IMR-90 (cell line): Measurements from ENCODE around the gene PRM2. TPM values are rescaled to one million over a fixed set of nuclear protein-coding genes. Genes with fewer than 3 reads are reported as not detected.

Experiments used
- ATAC-seq: fragments of 200-7000 bp; cut with Tn5 transposase; 2 replicates; pipeline ENCODE4 v1.9.1; 2020; ENCODE audit warnings: low read depth, mild to moderate bottlenecking, moderate library complexity
- BruUV-seq: library from RNA; stranded (reverse); fragments of 400-500 nt; replicated peaks from 2 replicates; lab custom pipeline; 2021; lab: Mats Ljungman, UMichigan
- CTCF ChIA-PET: fragments of 300-600 bp; formaldehyde crosslinking; extraction: SDS; loops from one replicate; lab custom pipeline; 2021; ENCODE audit warnings: antibody characterized with exemption; lab: Yijun Ruan, JAX
- POLR2A ChIA-PET: fragments of 300-600 bp; sonication (Branson Sonifier 250); formaldehyde crosslinking; loops from one replicate; lab custom pipeline; 2022; ENCODE audit warnings: antibody characterized with exemption; ENCODE audit not compliant: unreplicated experiment; lab: Charles Lee
- DNase-seq: peaks from one replicate; pipeline ENCODE4 v3.0.0; 2013
- H2AFZ ChIP-seq: replicated peaks from 2 replicates; pipeline ENCODE3; 2013; ENCODE audit warnings: low read length, mild to moderate bottlenecking; ENCODE audit not compliant: poor library complexity
- H2AK5ac ChIP-seq: 2 replicates; pipeline ENCODE4 v1.6.1; 2013; ENCODE audit warnings: low read depth, low read length, inconsistent platforms
- H2AK9ac ChIP-seq: replicated peaks from 2 replicates; pipeline ENCODE3; 2013; ENCODE audit warnings: mild to moderate bottlenecking, low read depth, low read length, moderate library complexity; ENCODE audit not compliant: poor library complexity
- H2BK120ac ChIP-seq: 2 replicates; pipeline ENCODE4 v1.6.1; 2013; ENCODE audit warnings: low read depth, low read length, inconsistent platforms
- H2BK15ac ChIP-seq: 3 replicates; pipeline ENCODE4 v1.6.1; 2013; ENCODE audit warnings: low read depth, low read length, inconsistent platforms
- H2BK20ac ChIP-seq: 2 replicates; pipeline ENCODE4 v1.6.1; 2013; ENCODE audit warnings: low read depth, mild to moderate bottlenecking, inconsistent platforms, low read length, moderate library complexity
- H2BK5ac ChIP-seq: 2 replicates; pipeline ENCODE4 v1.6.1; 2013; ENCODE audit warnings: mild to moderate bottlenecking, low read depth, low read length, inconsistent platforms; ENCODE audit not compliant: poor library complexity, severe bottlenecking
- H3K14ac ChIP-seq: replicated peaks from 2 replicates; pipeline ENCODE4 v1.6.1; 2013; ENCODE audit warnings: low read depth, low read length, inconsistent platforms
- H3K18ac ChIP-seq: 2 replicates; pipeline ENCODE4 v1.6.1; 2013; ENCODE audit warnings: low read depth, low read length, control low read depth
- H3K23ac ChIP-seq: 2 replicates; pipeline ENCODE4 v1.6.1; 2013; ENCODE audit warnings: low read depth, low read length, inconsistent platforms
- H3K27ac ChIP-seq: 2 replicates; pipeline ENCODE4 v1.5.1; 2013; ENCODE audit warnings: mild to moderate bottlenecking, control low read depth, low read length; ENCODE audit not compliant: insufficient read depth
- H3K27me3 ChIP-seq: 2 replicates; pipeline ENCODE4 v1.6.1; 2013; ENCODE audit warnings: low read length; ENCODE audit not compliant: control insufficient read depth, insufficient read depth
- H3K36me3 ChIP-seq: 2 replicates; pipeline ENCODE4 v1.6.1; 2013; ENCODE audit warnings: low read length, mixed read lengths; ENCODE audit not compliant: control insufficient read depth, insufficient read depth
- H3K4ac ChIP-seq: 2 replicates; pipeline ENCODE4 v1.6.1; 2013; ENCODE audit warnings: low read depth, low read length, inconsistent platforms
- H3K4me1 ChIP-seq: 2 replicates; pipeline ENCODE4 v1.6.1; 2013; ENCODE audit warnings: low read length, mixed read lengths; ENCODE audit not compliant: control insufficient read depth, insufficient read depth
- H3K4me2 ChIP-seq: 2 replicates; pipeline ENCODE4 v1.6.1; 2013; ENCODE audit warnings: low read depth, mild to moderate bottlenecking, control low read depth, low read length, moderate library complexity
- H3K4me3 ChIP-seq: 2 replicates; pipeline ENCODE4 v1.5.1; 2013; ENCODE audit warnings: low read depth, mild to moderate bottlenecking, control low read depth, low read length, moderate library complexity; ENCODE audit not compliant: insufficient read depth
- H3K56ac ChIP-seq: 2 replicates; pipeline ENCODE4 v1.6.1; 2013; ENCODE audit warnings: low read length, inconsistent platforms; ENCODE audit not compliant: insufficient read depth; ENCODE audit errors: extremely low read depth
- H3K79me1 ChIP-seq, 2 experiments: 2 replicates each; pipeline ENCODE4 v1.6.1; 2013; ENCODE audit warnings: low read length in 2 of 2, inconsistent platforms in 1 of 2, low read depth in 1 of 2
- H3K9ac ChIP-seq: 2 replicates; pipeline ENCODE4 v1.6.1; 2013; ENCODE audit warnings: low read depth, low read length, control low read depth
- H3K9me1 ChIP-seq: 2 replicates; pipeline ENCODE4 v1.6.1; 2013; ENCODE audit warnings: low read length, inconsistent platforms; ENCODE audit not compliant: insufficient read depth
- H3K9me3 ChIP-seq: 2 replicates; pipeline ENCODE4 v1.6.1; 2013; ENCODE audit warnings: low read length; ENCODE audit not compliant: control insufficient read depth, insufficient read depth
- H4K20me1 ChIP-seq: 2 replicates; pipeline ENCODE4 v1.6.1; 2013; ENCODE audit warnings: low read length, inconsistent platforms; ENCODE audit not compliant: insufficient read depth
- H4K5ac ChIP-seq: 2 replicates; pipeline ENCODE4 v1.6.1; 2013; ENCODE audit warnings: mild to moderate bottlenecking, low read depth, low read length, control low read depth
- H4K8ac ChIP-seq, 2 experiments: 2 replicates each; pipeline ENCODE4 v1.6.1; 2013; ENCODE audit warnings: low read depth in 2 of 2, low read length in 2 of 2, control low read depth in 1 of 2, inconsistent platforms in 1 of 2
- H4K91ac ChIP-seq: 2 replicates; pipeline ENCODE4 v1.6.1; 2013; ENCODE audit warnings: low read depth, low read length, inconsistent platforms; ENCODE audit not compliant: insufficient read depth
- BHLHE40 ChIP-seq: fragments of 150-350 bp; IDR thresholded peaks from 2 replicates; pipeline ENCODE4 v1.6.1; 2016; ENCODE audit warnings: mild to moderate bottlenecking, low read depth, low read length
- CEBPB ChIP-seq: IDR thresholded peaks from 2 replicates; pipeline ENCODE4 v1.6.1; 2012; ENCODE audit warnings: low read depth, low read length, improper control_type of control experiment
- CHD1 ChIP-seq: IDR thresholded peaks from 2 replicates; pipeline ENCODE4 v1.6.1; 2012; ENCODE audit warnings: low read depth, low read length, improper control_type of control experiment
- FOS ChIP-seq: fragments of 150-350 bp; IDR thresholded peaks from 2 replicates; pipeline ENCODE4 v1.6.1; 2016; ENCODE audit warnings: low read depth, low read length
- MAZ ChIP-seq: IDR thresholded peaks from 2 replicates; pipeline ENCODE4 v1.6.1; 2012; ENCODE audit warnings: low read depth, mild to moderate bottlenecking, low read length, improper control_type of control experiment, moderate library complexity, borderline replicate concordance
- MXI1 ChIP-seq: IDR thresholded peaks from 2 replicates; pipeline ENCODE4 v1.6.1; 2012; ENCODE audit warnings: low read depth, mild to moderate bottlenecking, low read length, moderate library complexity, borderline replicate concordance
- POLR2A ChIP-seq: IDR thresholded peaks from 2 replicates; pipeline ENCODE4 v1.6.1; 2012; ENCODE audit warnings: mild to moderate bottlenecking, low read depth, low read length
- RAD21 ChIP-seq: IDR thresholded peaks from 2 replicates; pipeline ENCODE4 v1.6.1; 2012; ENCODE audit warnings: low read length, improper control_type of control experiment
- RCOR1 ChIP-seq: IDR thresholded peaks from 2 replicates; pipeline ENCODE4 v1.6.1; 2012; ENCODE audit warnings: mild to moderate bottlenecking, low read length, improper control_type of control experiment; ENCODE audit not compliant: insufficient replicate concordance
- RFX5 ChIP-seq: IDR thresholded peaks from 2 replicates; pipeline ENCODE4 v1.8.0; 2012; ENCODE audit warnings: low read depth, mild to moderate bottlenecking, low read length, moderate library complexity
- WGBS, 2 experiments: methylation state at CpG; one replicate each; pipeline versions ENCODE4 v1.1.5 to v1.1.7; 2013; ENCODE audit warnings: missing lambda C conversion rate in 2 of 2; ENCODE audit not compliant: insufficient read length in 1 of 2; ENCODE audit errors: extremely low coverage in 2 of 2; 5-methylcytosine and 5-hydroxymethylcytosine counted together
- dilution Hi-C: fragments of 300-500 bp; cut with HindIII; formaldehyde crosslinking; loops from one replicate; pipeline ENCODE4 v1.14.3; 2018; ENCODE audit warnings: low sequenced_read_pairs; ENCODE audit not compliant: unreplicated experiment
- in situ Hi-C: fragments of 300-500 bp; cut with MboI; formaldehyde crosslinking; loops from 3 replicates; pipeline ENCODE4 v1.14.3; 2019; ENCODE audit warnings: low sequenced_read_pairs, inconsistent platforms, mixed read lengths
- intact Hi-C: fragments of 100-400 bp; cut with micrococcal nuclease; formaldehyde crosslinking; loops from 2 replicates; pipeline ENCODE4 v1.10.0; 2022
- polyA plus RNA-seq, 3 experiments: library from polyadenylated mRNA; depleted of rRNA; stranded (reverse); fragments of >200 nt; gene quantifications; 2 replicates each; pipeline ENCODE4 v1.2.3, GENCODE V29; 2012; ENCODE audit warnings: low replicate concordance in 1 of 3
- total RNA-seq: library from RNA; depleted of rRNA; stranded (reverse); fragments of >200 nt; gene quantifications from 2 replicates; pipeline ENCODE4 v1.2.3, GENCODE V29; 2012
- TF ChIP-seq, protein P1 (sequence below): conservative IDR thresholded peaks from 2 replicates; pipeline ENCODE4 v1.5.1; 2012; ENCODE audit warnings: mild to moderate bottlenecking, low read depth, low read length, improper control_type of control experiment
- TF ChIP-seq, protein P2 (sequence below): fragments of 150-350 bp; IDR thresholded peaks from 2 replicates; pipeline ENCODE4 v1.6.1; 2016; ENCODE audit warnings: low read depth, mild to moderate bottlenecking, low read length, moderate library complexity, borderline replicate concordance
- TF ChIP-seq, protein P3 (sequence below): fragments of 150-350 bp; IDR thresholded peaks from 2 replicates; pipeline ENCODE4 v1.6.1; 2017; ENCODE audit warnings: mild to moderate bottlenecking, antibody characterized with exemption, low read length, low read depth

The PRM2 gene
- total and polyA plus RNA-seq, 2 of the 4 experiments (the other 2 are of a cell fraction), result not detected

DNA sequence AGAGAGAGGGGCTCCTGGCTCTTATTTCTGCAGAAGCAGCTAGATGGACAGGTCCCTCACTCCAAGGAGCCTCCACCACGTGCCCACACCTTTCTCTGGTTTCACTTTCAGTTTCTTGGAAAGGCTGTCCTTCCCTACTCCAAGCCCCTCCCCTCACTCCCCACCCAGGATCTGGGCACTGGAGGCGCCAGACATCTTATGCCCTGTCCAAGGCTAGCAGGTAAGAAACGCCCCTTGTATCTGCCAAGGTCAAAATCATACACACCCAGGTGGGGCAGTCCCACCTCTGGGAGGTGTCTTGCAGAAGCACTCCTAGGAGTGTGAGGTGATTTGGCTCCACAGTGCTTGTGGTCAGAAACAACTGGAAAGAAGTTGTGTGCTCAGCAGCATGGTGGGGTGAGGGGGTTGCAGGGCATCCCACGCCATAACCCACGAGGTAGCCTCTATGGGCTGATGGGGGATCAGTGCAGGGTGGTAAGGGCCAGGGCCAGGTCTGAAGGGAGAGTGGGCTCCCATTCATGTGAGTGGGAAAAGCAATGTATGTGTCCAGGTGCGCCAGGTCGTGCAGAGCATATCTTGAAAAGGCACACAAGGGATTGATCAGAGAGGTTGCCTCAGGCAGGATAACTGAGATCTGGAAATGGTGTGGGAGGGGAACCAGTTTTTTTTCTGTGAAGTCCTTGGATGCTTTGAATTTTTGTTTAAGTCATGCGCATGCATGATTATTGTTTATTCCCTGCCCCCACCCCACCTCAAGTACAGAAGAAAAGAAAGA is 36.6 kb upstream of the PRM2 start:
- Histone ChIP-seq H3K79me1 (peaks cover 0 to 5% of the 10 kb centered on the region in 2 experiments; a peak in 2 of 4 replicates), H2AFZ (peak overlapping the region; percentile 82), H2AK5ac (peak overlapping the region; percentile 97), H3K9ac (no peak overlapping the region), H3K9me1 (peaks cover 21% of the 10 kb centered on the region), H2AK9ac (peak overlapping the region; percentile 96), H2BK15ac (peak overlapping the region; percentile 98; the same call in 2 of the 3 replicates), H3K27ac (peak overlapping the region; percentile 79), H3K27me3 (no peaks in the 10 kb centered on the region), H3K36me3 (no peaks in the 10 kb centered on the region), H4K91ac (peak overlapping the region; percentile 98), H3K23ac (peak overlapping the region; percentile 86), H4K5ac (peak overlapping the region; percentile 86), H3K4ac (peak overlapping the region; percentile 97), H3K56ac (peak overlapping the region; percentile 59; the same call in 1 of the 2 replicates), H2BK5ac (peak overlapping the region; percentile 78), H3K14ac (peak overlapping the region; percentile 94), H3K4me3 (no peak overlapping the region), H3K18ac (peak overlapping the region; percentile 87), H2BK120ac (peak overlapping the region; percentile 99), H3K4me2 (peak overlapping the region; percentile 60), H2BK20ac (peak overlapping the region; percentile 97), H4K20me1 (no peaks in the 10 kb centered on the region), H3K9me3 (no peaks in the 10 kb centered on the region), H4K8ac (peak overlapping the region; percentile 52 to 96), H3K4me1 (peaks cover 24% of the 10 kb centered on the region)
- dilution Hi-C loops (no loop called here), in situ Hi-C loops (no loop called here), intact Hi-C loops (loop anchor here (2.0 kb wide), 1 partner anchor 16 kb away; no protein-coding TSS in a partner anchor)
- ChIA-PET CTCF (interaction anchor here (0.7 to 0.9 kb wide), 2 partner anchors 18 to 288 kb away, joined by 3 to 4 read pairs; no protein-coding TSS in a partner anchor), POLR2A (no interaction called here)
- peak; percentile 78 for DNase-seq
- WGBS, 2 experiments, result 57% methylated on average over 2 of the region's 8 CpGs; no CpG with 5 or more reads in 1 of the 2 experiments
- TF ChIP-seq FOS (no peak), CHD1 (no peak), RAD21 (no peak), MXI1 (no peak), BHLHE40 (peak; percentile 64; the same call in 1 of the 2 replicates), RFX5 (no peak), RCOR1 (no peak), CEBPB (no peak), MAZ (no peak; the same call in 1 of the 2 replicates), POLR2A (no peak)
- TF ChIP-seq, protein P1, sequence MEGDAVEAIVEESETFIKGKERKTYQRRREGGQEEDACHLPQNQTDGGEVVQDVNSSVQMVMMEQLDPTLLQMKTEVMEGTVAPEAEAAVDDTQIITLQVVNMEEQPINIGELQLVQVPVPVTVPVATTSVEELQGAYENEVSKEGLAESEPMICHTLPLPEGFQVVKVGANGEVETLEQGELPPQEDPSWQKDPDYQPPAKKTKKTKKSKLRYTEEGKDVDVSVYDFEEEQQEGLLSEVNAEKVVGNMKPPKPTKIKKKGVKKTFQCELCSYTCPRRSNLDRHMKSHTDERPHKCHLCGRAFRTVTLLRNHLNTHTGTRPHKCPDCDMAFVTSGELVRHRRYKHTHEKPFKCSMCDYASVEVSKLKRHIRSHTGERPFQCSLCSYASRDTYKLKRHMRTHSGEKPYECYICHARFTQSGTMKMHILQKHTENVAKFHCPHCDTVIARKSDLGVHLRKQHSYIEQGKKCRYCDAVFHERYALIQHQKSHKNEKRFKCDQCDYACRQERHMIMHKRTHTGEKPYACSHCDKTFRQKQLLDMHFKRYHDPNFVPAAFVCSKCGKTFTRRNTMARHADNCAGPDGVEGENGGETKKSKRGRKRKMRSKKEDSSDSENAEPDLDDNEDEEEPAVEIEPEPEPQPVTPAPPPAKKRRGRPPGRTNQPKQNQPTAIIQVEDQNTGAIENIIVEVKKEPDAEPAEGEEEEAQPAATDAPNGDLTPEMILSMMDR, result no peak
- TF ChIP-seq, protein P2, sequence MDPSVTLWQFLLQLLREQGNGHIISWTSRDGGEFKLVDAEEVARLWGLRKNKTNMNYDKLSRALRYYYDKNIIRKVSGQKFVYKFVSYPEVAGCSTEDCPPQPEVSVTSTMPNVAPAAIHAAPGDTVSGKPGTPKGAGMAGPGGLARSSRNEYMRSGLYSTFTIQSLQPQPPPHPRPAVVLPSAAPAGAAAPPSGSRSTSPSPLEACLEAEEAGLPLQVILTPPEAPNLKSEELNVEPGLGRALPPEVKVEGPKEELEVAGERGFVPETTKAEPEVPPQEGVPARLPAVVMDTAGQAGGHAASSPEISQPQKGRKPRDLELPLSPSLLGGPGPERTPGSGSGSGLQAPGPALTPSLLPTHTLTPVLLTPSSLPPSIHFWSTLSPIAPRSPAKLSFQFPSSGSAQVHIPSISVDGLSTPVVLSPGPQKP, result no peak
- TF ChIP-seq, protein P3, sequence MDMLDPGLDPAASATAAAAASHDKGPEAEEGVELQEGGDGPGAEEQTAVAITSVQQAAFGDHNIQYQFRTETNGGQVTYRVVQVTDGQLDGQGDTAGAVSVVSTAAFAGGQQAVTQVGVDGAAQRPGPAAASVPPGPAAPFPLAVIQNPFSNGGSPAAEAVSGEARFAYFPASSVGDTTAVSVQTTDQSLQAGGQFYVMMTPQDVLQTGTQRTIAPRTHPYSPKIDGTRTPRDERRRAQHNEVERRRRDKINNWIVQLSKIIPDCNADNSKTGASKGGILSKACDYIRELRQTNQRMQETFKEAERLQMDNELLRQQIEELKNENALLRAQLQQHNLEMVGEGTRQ, result peak; percentile 67
- BruUV-seq, result no TSS peak
- ATAC-seq, result peak; percentile 73
